HepG2 (cell line): ENCODE results near the gene JADE2. TPM values are rescaled to one million over a fixed set of nuclear protein-coding genes. Genes with fewer than 3 reads are reported as not detected.
A peak's percentile ranks its signal among the peaks of the same experiment; 100 is the strongest.

ENCODE experiments used
- ARID5B ChIP-seq: IDR thresholded peaks from 2 replicates; pipeline ENCODE4 v1.4.0; 2020; ENCODE audit warnings: mild to moderate bottlenecking, missing genetic modification reagents
- BATF2 ChIP-seq: sonication (generic); formaldehyde crosslinking; IDR thresholded peaks from 2 replicates; pipeline ENCODE4 v1.8.0; 2022; ENCODE audit warnings: mild to moderate bottlenecking, missing genetic modification reagents, moderate library complexity
- CCAR2 ChIP-seq: fragments of 200-400 bp; formaldehyde crosslinking; optimal IDR thresholded peaks from 2 replicates; pipeline ENCODE3; 2018; ENCODE audit warnings: low read depth, mild to moderate bottlenecking, low read length, moderate library complexity
- HDAC1 ChIP-seq: sonication (generic); formaldehyde crosslinking; IDR thresholded peaks from 2 replicates; pipeline ENCODE4 v1.5.1; 2020; ENCODE audit warnings: mild to moderate bottlenecking, missing genetic modification reagents
- HDAC2 ChIP-seq: sonication (generic); formaldehyde crosslinking; IDR thresholded peaks from 2 replicates; pipeline ENCODE4 v1.4.0; 2020; ENCODE audit warnings: missing genetic modification reagents
- MAF1 ChIP-seq: sonication (generic); formaldehyde crosslinking; IDR thresholded peaks from 2 replicates; pipeline ENCODE4 v1.5.0; 2020; ENCODE audit warnings: missing genetic modification reagents, borderline replicate concordance
- SOX6 ChIP-seq, 2 experiments: fragments of 450-650 bp in 1 of 2; sonication (generic) in 1 of 2; formaldehyde crosslinking in 1 of 2; IDR thresholded peaks; 2 replicates each; pipeline versions ENCODE4 v1.4.0 to v1.6.1; 2017 to 2020; ENCODE audit warnings: antibody characterized with exemption in 1 of 2, mild to moderate bottlenecking in 1 of 2, missing genetic modification reagents in 1 of 2
- SYNCRIP ChIP-seq: fragments of 200-400 bp; formaldehyde crosslinking; IDR thresholded peaks from 2 replicates; pipeline ENCODE4 v1.6.1; 2018; ENCODE audit warnings: mild to moderate bottlenecking, low read depth, low read length; ENCODE audit not compliant: insufficient read depth
- ZNF138 ChIP-seq: sonication (generic); formaldehyde crosslinking; IDR thresholded peaks from 2 replicates; pipeline ENCODE4 v1.5.0; 2020; ENCODE audit warnings: mild to moderate bottlenecking, low read depth, missing genetic modification reagents
- ZNF605 ChIP-seq: sonication (generic); formaldehyde crosslinking; IDR thresholded peaks from 2 replicates; pipeline ENCODE4 v1.8.0; 2022; ENCODE audit warnings: mild to moderate bottlenecking, missing genetic modification reagents
- ZNF670 ChIP-seq: sonication (generic); formaldehyde crosslinking; IDR thresholded peaks from 2 replicates; pipeline ENCODE4 v1.8.0; 2022; ENCODE audit warnings: mild to moderate bottlenecking, missing genetic modification reagents, borderline replicate concordance
- ZNF883 ChIP-seq: sonication (generic); formaldehyde crosslinking; IDR thresholded peaks from 2 replicates; pipeline ENCODE4 v1.5.1; 2020; ENCODE audit warnings: mild to moderate bottlenecking, missing genetic modification reagents; ENCODE audit errors: not compliant biosample characterization
- ZSCAN21 ChIP-seq: sonication (generic); formaldehyde crosslinking; IDR thresholded peaks from 2 replicates; pipeline ENCODE4 v1.8.0; 2022; ENCODE audit warnings: mild to moderate bottlenecking, missing genetic modification reagents, moderate library complexity, borderline replicate concordance
- polyA plus RNA-seq, 8 experiments: library from polyadenylated mRNA; depleted of rRNA in 3 of 8; stranded (reverse) in 7 of 8; unstranded in 1 of 8; fragments of >200 nt; fragmentation: Illumina TruSeq in 4 of 8; extraction: Trizol in 4 of 8; gene quantifications; 2 replicates each; pipeline versions ENCODE4 v1.2.1 to v1.2.3, GENCODE V29; 2011 to 2016; ENCODE audit warnings: low read depth in 4 of 8, missing spikeins in 1 of 8, mixed read lengths in 1 of 8; ENCODE audit not compliant: insufficient read depth in 1 of 8
- total RNA-seq, 5 experiments: library from RNA; depleted of rRNA; stranded (reverse); fragments of >200 nt; fragmentation: Illumina TruSeq; extraction: Trizol; gene quantifications; 2 replicates each; pipeline ENCODE4 v1.2.3, GENCODE V29; 2016; ENCODE audit warnings: low read depth in 1 of 5
- TF ChIP-seq, protein P1 (sequence below): sonication (generic); formaldehyde crosslinking; conservative IDR thresholded peaks from 2 replicates; pipeline ENCODE4 v1.4.0; 2020; ENCODE audit warnings: mild to moderate bottlenecking, missing genetic modification reagents, moderate library complexity
- TF ChIP-seq, protein P2 (sequence below): sonication (generic); formaldehyde crosslinking; IDR thresholded peaks from 2 replicates; pipeline ENCODE4 v1.8.0; 2022; ENCODE audit warnings: mild to moderate bottlenecking, missing genetic modification reagents, moderate library complexity
- TF ChIP-seq, protein P3 (sequence below): sonication (generic); formaldehyde crosslinking; IDR thresholded peaks from 2 replicates; pipeline ENCODE4 v1.5.1; 2020; ENCODE audit warnings: mild to moderate bottlenecking, moderate library complexity, missing genetic modification reagents

Gene JADE2
- total and polyA plus RNA-seq, 2 of the 13 experiments (the other 11 are each of a cell fraction or from before 2014, with no cell fraction given), result 7.5 to 15.1 TPM

DNA sequence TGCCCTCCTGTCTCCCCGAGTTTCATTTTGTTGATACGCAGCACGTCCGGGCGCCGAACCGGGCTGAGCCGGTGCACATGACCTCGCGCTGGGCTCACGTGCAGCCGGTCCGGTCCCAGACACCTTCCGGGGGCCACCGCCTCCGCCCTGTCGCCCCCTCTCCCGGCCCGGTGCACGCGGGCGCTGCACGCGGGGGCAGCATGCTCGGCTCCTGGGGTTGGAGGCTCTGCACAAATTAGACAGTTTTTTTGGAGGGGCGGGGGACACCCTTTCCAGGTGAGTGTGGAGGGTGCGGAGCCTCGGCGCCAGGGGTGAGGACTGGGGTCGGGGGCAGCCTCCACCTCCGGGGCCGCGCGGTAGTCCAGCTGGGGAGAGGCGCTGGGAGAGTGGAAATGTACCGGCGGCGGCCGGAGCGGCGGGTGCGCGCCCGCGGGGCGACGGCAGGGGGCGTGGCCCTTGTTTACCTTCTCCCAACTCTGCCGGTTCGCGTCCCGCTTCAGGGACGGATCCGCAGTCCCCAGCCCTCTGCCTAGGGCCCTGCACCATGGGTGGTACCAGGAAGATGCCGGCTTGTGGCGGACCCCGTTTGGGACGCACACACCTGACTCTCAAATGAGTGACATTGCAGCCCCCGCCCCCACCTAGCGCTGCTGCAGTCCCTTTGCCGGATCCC lies 1.1 kb downstream of the JADE2 start (continued):
- TF ChIP-seq MAF1 (CRISPR knock-in tag), result 0 out of 2 replicates have a peak, but pooled peaks have one; percentile 51
- TF ChIP-seq BATF2 (CRISPR knock-in tag), result 0 out of 2 replicates have a peak, but pooled peaks have one; percentile 34
- TF ChIP-seq ZNF670, result peak; percentile 77; the same call in 1 of the 2 replicates
- TF ChIP-seq HDAC2 (CRISPR knock-in tag), result peak; percentile 60
- TF ChIP-seq, protein P1, sequence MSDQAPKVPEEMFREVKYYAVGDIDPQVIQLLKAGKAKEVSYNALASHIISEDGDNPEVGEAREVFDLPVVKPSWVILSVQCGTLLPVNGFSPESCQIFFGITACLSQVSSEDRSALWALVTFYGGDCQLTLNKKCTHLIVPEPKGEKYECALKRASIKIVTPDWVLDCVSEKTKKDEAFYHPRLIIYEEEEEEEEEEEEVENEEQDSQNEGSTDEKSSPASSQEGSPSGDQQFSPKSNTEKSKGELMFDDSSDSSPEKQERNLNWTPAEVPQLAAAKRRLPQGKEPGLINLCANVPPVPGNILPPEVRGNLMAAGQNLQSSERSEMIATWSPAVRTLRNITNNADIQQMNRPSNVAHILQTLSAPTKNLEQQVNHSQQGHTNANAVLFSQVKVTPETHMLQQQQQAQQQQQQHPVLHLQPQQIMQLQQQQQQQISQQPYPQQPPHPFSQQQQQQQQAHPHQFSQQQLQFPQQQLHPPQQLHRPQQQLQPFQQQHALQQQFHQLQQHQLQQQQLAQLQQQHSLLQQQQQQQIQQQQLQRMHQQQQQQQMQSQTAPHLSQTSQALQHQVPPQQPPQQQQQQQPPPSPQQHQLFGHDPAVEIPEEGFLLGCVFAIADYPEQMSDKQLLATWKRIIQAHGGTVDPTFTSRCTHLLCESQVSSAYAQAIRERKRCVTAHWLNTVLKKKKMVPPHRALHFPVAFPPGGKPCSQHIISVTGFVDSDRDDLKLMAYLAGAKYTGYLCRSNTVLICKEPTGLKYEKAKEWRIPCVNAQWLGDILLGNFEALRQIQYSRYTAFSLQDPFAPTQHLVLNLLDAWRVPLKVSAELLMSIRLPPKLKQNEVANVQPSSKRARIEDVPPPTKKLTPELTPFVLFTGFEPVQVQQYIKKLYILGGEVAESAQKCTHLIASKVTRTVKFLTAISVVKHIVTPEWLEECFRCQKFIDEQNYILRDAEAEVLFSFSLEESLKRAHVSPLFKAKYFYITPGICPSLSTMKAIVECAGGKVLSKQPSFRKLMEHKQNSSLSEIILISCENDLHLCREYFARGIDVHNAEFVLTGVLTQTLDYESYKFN (CRISPR knock-in tag), result 0 out of 2 replicates have a peak, but pooled peaks have one; percentile 11
- TF ChIP-seq ZSCAN21, result peak; percentile 83
- TF ChIP-seq, protein P2, sequence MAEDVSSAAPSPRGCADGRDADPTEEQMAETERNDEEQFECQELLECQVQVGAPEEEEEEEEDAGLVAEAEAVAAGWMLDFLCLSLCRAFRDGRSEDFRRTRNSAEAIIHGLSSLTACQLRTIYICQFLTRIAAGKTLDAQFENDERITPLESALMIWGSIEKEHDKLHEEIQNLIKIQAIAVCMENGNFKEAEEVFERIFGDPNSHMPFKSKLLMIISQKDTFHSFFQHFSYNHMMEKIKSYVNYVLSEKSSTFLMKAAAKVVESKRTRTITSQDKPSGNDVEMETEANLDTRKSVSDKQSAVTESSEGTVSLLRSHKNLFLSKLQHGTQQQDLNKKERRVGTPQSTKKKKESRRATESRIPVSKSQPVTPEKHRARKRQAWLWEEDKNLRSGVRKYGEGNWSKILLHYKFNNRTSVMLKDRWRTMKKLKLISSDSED (CRISPR knock-in tag), result peak; percentile 78; the same call in 1 of the 2 replicates
- TF ChIP-seq SYNCRIP, result no peak
- TF ChIP-seq ARID5B (CRISPR knock-in tag), result peak; percentile 39; the same call in 1 of the 2 replicates
- TF ChIP-seq SOX6 (IDR thresholded peaks at IDR 0.05), result no peak
- TF ChIP-seq SOX6 (CRISPR knock-in tag; IDR thresholded peaks at IDR 0.05), result peak; percentile 47
- TF ChIP-seq ZNF138 (CRISPR knock-in tag), result no peak
- no peak for TF ChIP-seq CCAR2
- TF ChIP-seq HDAC1 (CRISPR knock-in tag), result peak; percentile 94
- TF ChIP-seq ZNF883 (CRISPR knock-in tag), result peak; percentile 75
- TF ChIP-seq, protein P3, sequence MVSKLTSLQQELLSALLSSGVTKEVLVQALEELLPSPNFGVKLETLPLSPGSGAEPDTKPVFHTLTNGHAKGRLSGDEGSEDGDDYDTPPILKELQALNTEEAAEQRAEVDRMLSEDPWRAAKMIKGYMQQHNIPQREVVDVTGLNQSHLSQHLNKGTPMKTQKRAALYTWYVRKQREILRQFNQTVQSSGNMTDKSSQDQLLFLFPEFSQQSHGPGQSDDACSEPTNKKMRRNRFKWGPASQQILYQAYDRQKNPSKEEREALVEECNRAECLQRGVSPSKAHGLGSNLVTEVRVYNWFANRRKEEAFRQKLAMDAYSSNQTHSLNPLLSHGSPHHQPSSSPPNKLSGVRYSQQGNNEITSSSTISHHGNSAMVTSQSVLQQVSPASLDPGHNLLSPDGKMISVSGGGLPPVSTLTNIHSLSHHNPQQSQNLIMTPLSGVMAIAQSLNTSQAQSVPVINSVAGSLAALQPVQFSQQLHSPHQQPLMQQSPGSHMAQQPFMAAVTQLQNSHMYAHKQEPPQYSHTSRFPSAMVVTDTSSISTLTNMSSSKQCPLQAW (CRISPR knock-in tag), result peak; percentile 67; the same call in 1 of the 2 replicates
- 0 out of 2 replicates have a peak, but pooled peaks have one; percentile 32 for TF ChIP-seq ZNF605 (CRISPR knock-in tag)
